ENCODE data around the gene SPTB. TPM values are rescaled to one million over a fixed set of nuclear protein-coding genes. Genes with fewer than 3 reads are reported as not detected.

SPTB gene
- total and polyA plus RNA-seq, 2 experiments from 2014 or later = 1.1 to 1.7 TPM

- H3K27me3 ChIP-seq = no peaks in the 10 kb centered on the region
- no peak overlapping the region for H3K4me2 ChIP-seq
- H3K36me3 ChIP-seq (replicated peaks; ENCODE audit: insufficient read depth, low read depth) = no peaks in the 10 kb centered on the region
- no peak overlapping the region for H2AFZ ChIP-seq
- 63% methylated on average over 6 of the region's 6 CpGs for WGBS (ENCODE audit: low lambda C conversion rate, missing lambda C conversion rate)
- no peaks in the 10 kb centered on the region for H4K20me1 ChIP-seq (ENCODE audit: insufficient read depth, poor library complexity, severe bottlenecking)
- no peak for TF ChIP-seq CTCF (IDR thresholded peaks at IDR 0.05; ENCODE audit: poor library complexity)
- TF ChIP-seq EZH2phosphoT487 (IDR thresholded peaks at IDR 0.05; ENCODE audit: low read depth, severe bottlenecking, unreplicated experiment) = no peak
- no peak for TF ChIP-seq EZH2 (IDR thresholded peaks at IDR 0.05; ENCODE audit: borderline replicate concordance)
- H3K79me2 ChIP-seq = no peaks in the 10 kb centered on the region
- H3K4me3 ChIP-seq = no peak overlapping the region
- no peak for DNase-seq (ENCODE audit: low spot score)
- H3K9me2 ChIP-seq (replicated peaks; ENCODE audit: insufficient read depth) = no peaks in the 10 kb centered on the region
- H3K9me3 ChIP-seq (ENCODE audit: low read depth) = no peaks in the 10 kb centered on the region
- H3K4me1 ChIP-seq (ENCODE audit: insufficient read depth) = no peaks in the 10 kb centered on the region
- H3K27ac ChIP-seq = no peak overlapping the region
Measured at GRCh38 chr14:64855721-64856528, 23.8 kb downstream of the SPTB start.

GRCh38 chr14:64850369-64851137 is 29.2 kb downstream of the SPTB start:
- no peak overlapping the region for H3K4me2 ChIP-seq
- no peaks in the 10 kb centered on the region for H3K79me2 ChIP-seq
- H2AFZ ChIP-seq = no peak overlapping the region
- 87% methylated on average over 5 of the region's 5 CpGs for WGBS (ENCODE audit: low lambda C conversion rate, missing lambda C conversion rate)
- H3K4me3 ChIP-seq = no peak overlapping the region
- H4K20me1 ChIP-seq (ENCODE audit: insufficient read depth, poor library complexity, severe bottlenecking) = no peaks in the 10 kb centered on the region
- no peaks in the 10 kb centered on the region for H3K9me2 ChIP-seq (replicated peaks; ENCODE audit: insufficient read depth)
- no peaks in the 10 kb centered on the region for H3K4me1 ChIP-seq (ENCODE audit: insufficient read depth)
- H3K27ac ChIP-seq = no peak overlapping the region
- H3K9me3 ChIP-seq (ENCODE audit: low read depth) = no peaks in the 10 kb centered on the region
- peaks cover 11% of the 10 kb centered on the region for H3K27me3 ChIP-seq
- no peaks in the 10 kb centered on the region for H3K36me3 ChIP-seq (replicated peaks; ENCODE audit: insufficient read depth, low read depth)
- TF ChIP-seq EZH2 (IDR thresholded peaks at IDR 0.05; ENCODE audit: borderline replicate concordance) (no peak), EZH2phosphoT487 (IDR thresholded peaks at IDR 0.05; ENCODE audit: low read depth, severe bottlenecking, unreplicated experiment) (no peak), CTCF (IDR thresholded peaks at IDR 0.05; ENCODE audit: poor library complexity) (no peak)
- no peak for DNase-seq (ENCODE audit: low spot score)

GRCh38 chr14:64849940-64850339 is 29.8 kb downstream of the SPTB start:
- 93% methylated on average over 4 of the region's 4 CpGs for WGBS (ENCODE audit: low lambda C conversion rate, missing lambda C conversion rate)
- no peaks in the 10 kb centered on the region for H3K9me3 ChIP-seq (ENCODE audit: low read depth)
- TF ChIP-seq CTCF (IDR thresholded peaks at IDR 0.05; ENCODE audit: poor library complexity) (no peak), EZH2 (IDR thresholded peaks at IDR 0.05; ENCODE audit: borderline replicate concordance) (no peak), EZH2phosphoT487 (IDR thresholded peaks at IDR 0.05; ENCODE audit: low read depth, severe bottlenecking, unreplicated experiment) (no peak)
- H3K27me3 ChIP-seq = peaks cover 17% of the 10 kb centered on the region
- H3K9me2 ChIP-seq (replicated peaks; ENCODE audit: insufficient read depth) = no peaks in the 10 kb centered on the region
- no peaks in the 10 kb centered on the region for H3K36me3 ChIP-seq (replicated peaks; ENCODE audit: insufficient read depth, low read depth)
- no peak overlapping the region for H3K27ac ChIP-seq
- H3K79me2 ChIP-seq = no peaks in the 10 kb centered on the region
- H2AFZ ChIP-seq = no peak overlapping the region
- no peaks in the 10 kb centered on the region for H3K4me1 ChIP-seq (ENCODE audit: insufficient read depth)
- no peaks in the 10 kb centered on the region for H4K20me1 ChIP-seq (ENCODE audit: insufficient read depth, poor library complexity, severe bottlenecking)
- H3K4me3 ChIP-seq = no peak overlapping the region
- H3K4me2 ChIP-seq = no peak overlapping the region
- no peak for DNase-seq (ENCODE audit: low spot score)

Measured in hepatocyte (in vitro differentiated cells).